ENCODE measurements around the gene NTN1.

Gene NTN1

DNA sequence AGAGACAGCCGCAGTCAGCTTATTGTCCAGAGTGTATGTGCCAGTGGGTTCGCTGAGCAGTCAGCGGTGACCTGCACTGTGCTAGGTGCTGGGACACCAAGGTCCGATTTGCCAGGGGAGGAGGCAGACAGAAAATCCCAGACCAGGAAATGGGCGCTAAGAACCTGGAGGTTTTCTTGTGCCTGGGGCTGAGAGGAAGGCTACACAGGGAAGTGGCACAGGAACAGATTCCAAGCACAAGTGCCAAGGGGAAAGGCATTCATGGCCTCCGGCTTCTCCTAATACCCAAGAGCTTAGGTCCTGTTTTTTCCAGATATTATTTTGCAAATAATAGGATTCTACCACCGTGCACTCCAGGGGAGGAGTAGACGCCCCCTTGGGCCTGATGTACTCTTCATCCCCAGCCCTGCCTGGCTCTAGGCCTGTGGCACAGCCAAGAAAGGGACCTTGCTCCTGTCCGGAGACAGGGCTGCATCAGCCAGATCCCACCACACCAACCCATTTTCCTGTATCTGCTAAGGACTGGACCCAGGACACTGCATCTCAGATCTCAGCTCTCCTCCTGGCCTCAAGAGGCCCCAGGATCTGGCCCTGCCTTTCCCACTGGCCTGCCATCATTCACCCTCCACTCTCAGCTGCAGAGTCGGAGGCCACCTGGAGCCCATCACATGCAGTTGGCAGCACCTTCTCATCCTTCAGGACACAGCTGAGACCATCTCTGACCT, 187.2 kb downstream of the NTN1 start:
- TF ChIP-seq POLR2A (IDR thresholded peaks at IDR 0.05; ENCODE audit: low read depth, low read length) = no peak
- FAIRE-seq (no peak), DNase-seq (ENCODE audit: insufficient read length, low spot score) (no peak)

DNA sequence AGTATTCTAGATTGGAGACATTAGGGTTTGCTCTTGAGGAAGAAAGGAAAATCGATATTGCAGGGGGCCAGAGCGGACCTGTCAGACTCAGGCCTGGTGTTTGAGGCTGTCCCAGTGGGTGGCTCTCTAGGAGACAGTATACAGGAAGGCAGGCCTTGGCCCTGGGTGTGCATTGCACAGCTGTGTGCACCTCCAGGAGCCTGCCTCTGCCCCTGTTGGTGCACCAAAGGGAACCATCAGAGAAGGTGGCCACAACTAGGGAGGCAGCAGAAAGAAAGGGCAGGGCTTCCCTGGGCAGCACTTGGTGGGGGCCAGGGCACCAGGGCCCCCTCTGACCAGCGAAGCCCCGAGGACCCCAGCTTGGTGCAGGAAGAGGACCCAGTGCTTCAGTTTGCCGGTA, 188.0 kb downstream of the NTN1 start:
- no peak for TF ChIP-seq POLR2A (IDR thresholded peaks at IDR 0.05; ENCODE audit: low read depth, low read length)
- FAIRE-seq (no peak), DNase-seq (ENCODE audit: insufficient read length, low spot score) (no peak)

DNA sequence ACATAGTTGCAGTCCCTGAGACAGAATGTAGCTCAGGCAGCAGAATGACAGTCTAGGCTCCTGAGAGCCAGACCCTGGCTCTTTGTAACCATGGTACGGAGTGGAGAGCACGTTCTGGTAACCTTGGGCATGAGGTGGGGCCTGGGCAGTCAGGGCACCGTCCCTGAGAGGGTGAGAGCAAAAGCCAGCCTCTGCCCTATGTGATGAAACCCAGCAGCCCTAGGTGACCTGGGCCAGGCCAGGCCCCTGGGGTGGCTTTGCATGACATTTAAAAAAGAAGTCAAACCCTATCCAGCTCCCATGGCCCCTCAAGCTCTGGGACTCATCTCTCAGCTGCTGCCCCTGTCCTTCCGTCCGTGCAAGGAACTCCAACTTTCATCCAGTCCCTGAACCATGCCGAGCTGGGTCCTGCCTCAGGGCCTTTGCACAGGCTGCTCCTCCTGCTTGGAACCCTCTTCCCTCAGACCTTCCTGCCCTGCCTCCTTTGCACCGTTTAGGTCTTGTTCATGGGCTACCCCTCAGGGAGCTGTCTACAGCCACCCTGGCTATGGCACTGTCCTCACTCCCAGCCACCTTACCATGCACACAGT, 188.6 kb downstream of the NTN1 start:
- no peak for TF ChIP-seq POLR2A (IDR thresholded peaks at IDR 0.05; ENCODE audit: low read depth, low read length)
- FAIRE-seq = no peak
- DNase-seq (ENCODE audit: insufficient read length, low spot score) = no peak

DNA sequence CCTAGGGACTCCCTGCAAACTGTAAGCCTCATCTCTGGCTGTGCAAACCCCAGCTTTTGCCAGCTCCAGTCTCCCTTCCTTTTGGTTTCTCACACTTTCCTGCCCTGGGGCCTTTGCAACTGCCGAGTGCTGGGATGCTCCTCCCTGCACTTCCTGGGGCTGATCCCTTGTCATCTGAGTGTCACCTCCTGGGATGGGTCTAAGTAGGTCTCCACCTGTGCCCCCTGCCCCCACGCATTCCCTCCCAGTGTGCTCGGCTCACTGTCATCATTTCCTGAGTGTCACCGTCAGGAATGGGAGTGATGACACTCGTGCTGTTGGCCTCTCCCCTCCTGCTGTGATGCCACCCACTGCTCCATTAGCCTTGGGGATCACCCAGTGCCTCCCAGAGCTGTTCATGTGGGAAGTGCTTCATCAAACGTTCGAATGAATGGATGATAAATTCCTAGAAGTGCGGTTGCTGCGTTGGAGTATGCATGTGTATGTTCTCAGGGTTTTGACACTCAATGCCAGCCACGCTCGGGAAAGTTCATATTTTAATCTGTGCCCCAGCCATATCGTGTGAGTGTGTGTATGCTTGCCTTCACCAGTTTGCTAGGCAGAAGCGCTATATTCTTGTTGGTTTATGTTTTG, 189.9 kb downstream of the NTN1 start:
- TF ChIP-seq POLR2A (IDR thresholded peaks at IDR 0.05; ENCODE audit: low read depth, low read length) = no peak
- no peak for DNase-seq (ENCODE audit: insufficient read length, low spot score)
- FAIRE-seq = no peak

DNA sequence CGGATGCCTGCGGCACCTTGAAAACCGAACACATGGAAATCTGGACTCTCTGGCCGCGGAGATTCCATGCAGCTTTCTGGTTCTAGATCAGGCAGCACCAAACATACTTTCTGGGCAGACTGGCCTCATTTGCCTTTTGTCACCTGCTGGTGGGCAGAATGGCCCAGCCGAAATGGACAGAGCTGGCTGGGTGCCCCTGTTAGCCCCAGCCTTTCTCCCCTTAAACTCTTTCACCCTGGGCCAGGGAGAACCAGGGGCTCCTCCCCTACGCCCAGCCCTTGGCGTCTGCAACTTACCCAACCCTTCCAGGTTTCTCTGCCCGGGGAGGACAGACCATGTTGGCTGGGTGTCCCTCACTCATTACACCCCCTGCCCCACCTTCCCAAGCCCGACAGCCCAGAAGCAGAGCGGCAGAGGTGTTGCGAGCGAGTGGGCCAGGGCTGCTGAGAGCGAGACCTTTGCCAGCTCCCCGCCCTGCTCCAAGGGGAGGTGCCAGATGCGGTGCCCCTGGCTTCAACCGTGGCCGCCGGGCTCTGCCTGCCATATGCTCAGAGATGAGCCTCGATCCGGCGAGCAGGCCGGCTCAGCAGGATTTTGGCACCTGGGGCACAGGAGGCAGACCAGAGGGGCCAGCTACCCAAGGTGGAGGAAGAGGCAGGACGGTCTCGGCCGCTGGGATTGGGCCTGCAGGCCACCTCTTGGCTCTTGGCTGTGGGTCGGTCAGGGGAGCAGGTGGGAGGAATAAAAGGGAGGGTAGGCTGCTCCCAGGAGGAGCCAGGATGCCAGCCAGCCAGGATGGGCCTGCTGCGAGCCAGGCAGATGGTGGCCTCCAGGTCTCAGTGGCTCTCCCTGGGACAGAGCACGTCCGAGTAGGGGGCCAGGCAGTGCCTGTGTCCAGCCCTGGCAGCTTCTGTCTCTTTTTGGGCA, 191.3 kb downstream of the NTN1 start:
- TF ChIP-seq POLR2A (IDR thresholded peaks at IDR 0.05; ENCODE audit: low read depth, low read length) = no peak
- FAIRE-seq = no peak
- no peak for DNase-seq (ENCODE audit: insufficient read length, low spot score)

GRCh38 chr17:9213303-9213640, 192.0 kb downstream of the NTN1 start:
- FAIRE-seq (no peak), DNase-seq (ENCODE audit: insufficient read length, low spot score) (no peak)
- no peak for TF ChIP-seq POLR2A (IDR thresholded peaks at IDR 0.05; ENCODE audit: low read depth, low read length)

DNA sequence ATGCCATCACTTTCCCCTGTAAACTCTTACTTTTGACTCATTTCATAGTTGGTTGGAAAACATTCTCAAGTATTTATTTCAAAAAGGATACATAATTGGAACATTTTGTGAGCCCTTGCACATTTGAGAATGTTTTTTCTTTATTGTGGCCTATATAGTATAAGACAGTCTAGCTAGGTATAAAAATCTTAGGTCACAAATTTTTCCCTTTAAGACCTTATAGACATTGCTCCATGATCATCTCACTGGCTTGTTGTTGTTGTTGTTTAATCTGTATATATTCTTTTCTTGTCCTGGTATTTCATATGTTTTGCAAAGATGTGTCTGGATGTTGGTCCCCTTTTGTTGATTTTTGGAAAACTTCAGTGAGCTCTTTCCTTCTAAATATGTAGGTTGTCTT, 194.2 kb downstream of the NTN1 start:
- TF ChIP-seq POLR2A (IDR thresholded peaks at IDR 0.05; ENCODE audit: low read depth, low read length) = no peak
- FAIRE-seq (no peak), DNase-seq (ENCODE audit: insufficient read length, low spot score) (no peak)

- FAIRE-seq = no peak
- DNase-seq (ENCODE audit: insufficient read length, low spot score) = no peak
- TF ChIP-seq POLR2A (IDR thresholded peaks at IDR 0.05; ENCODE audit: low read depth, low read length) = no peak
Measured at GRCh38 chr17:9217151-9218056, 196.1 kb downstream of the NTN1 start.

DNA sequence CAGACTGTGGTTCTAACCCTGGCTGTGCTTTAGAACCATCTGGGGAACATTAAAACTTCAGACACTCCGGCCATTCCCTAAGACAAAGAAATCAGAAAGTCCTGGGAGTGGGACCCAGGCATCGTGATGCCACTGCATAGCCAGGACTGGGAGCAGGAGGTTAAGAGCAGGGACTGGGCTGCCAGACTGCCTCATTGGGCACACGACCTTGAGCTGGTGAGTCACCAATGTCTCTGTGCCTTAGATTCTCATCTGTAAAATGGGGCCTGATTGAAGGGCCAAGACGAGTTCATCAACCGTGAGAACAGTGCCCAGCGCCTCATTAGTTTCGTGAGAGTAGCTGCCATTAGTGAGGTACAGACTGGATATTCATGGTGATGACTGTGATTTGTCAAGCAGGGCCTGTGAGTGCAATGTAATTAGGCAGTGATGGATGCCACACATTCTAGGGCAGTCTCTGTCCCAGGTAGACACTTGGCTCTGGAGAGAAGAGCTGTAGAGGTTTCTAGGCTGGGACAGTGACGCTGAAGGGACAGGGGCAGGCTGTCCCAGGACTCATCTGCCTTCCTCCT, 196.8 kb downstream of the NTN1 start:
- DNase-seq (ENCODE audit: insufficient read length, low spot score) (no peak), FAIRE-seq (no peak)
- TF ChIP-seq POLR2A (IDR thresholded peaks at IDR 0.05; ENCODE audit: low read depth, low read length) = no peak

DNA sequence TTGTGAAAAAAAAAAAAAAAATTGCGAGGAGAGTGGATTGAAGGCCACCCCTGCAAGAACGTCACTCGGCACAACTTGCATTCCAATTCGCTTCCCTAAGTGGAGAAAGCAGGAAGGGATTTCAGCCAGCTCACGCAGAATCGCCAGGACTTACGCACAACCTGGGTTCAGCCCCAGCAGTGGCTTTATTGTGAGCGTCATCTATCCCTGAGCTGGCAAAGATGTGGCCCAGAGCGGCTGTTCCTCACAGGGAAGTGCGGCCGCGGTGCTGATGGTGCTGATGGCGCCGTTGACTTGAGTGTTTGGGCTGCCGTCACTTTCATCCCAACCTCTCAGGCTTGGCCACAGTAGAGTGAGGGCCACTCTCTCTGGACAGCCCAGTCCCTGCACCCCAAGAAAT, 197.6 kb downstream of the NTN1 start:
- FAIRE-seq = no peak
- TF ChIP-seq POLR2A (IDR thresholded peaks at IDR 0.05; ENCODE audit: low read depth, low read length) = no peak
- DNase-seq (ENCODE audit: insufficient read length, low spot score) = no peak

DNA sequence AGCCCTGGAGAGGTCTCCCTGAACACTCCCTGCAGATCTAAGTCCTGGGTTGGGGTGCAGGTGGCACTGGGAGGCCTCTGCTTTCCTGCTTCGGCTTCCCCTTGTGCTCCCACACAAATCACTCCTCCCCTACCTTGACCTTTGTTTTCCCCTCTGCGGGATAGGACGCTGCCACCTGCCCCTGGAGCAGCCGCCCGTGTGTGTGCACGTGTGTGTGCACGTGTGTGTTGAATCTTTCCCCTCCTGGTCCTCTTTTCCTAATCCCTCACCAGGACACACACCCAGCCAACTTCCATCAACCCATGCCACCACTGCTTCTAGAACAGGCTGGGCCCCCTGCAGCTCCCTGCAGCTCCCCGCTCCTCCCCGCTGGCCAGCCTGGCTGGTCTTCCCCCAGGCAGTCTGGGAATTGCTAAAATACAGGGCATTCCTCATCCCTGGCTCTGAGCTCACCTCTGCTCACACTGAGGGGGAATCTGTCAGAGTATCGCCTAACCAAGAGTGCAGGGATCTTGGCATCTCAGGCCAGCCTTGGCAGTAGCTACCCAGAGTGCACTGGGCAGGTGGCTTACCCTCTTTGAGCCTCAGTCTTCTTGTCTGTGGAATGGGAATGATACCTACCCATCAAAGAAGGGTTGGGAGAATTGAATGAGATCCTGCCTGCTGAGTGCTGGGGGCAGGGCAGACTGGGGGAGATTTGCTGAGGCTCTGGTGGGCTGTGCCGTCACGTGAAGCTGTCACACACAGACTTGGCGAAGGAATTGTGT, 198.5 kb downstream of the NTN1 start:
- no peak for DNase-seq (ENCODE audit: insufficient read length, low spot score)
- no peak for TF ChIP-seq POLR2A (IDR thresholded peaks at IDR 0.05; ENCODE audit: low read depth, low read length)
- no peak for FAIRE-seq
